K562 (cell line): Measurements from ENCODE around the gene CCDC167. TPM values are rescaled to one million over a fixed set of nuclear protein-coding genes. Genes with fewer than 3 reads are reported as not detected.
A peak's percentile ranks its signal among the peaks of the same experiment; 100 is the strongest.

ENCODE experiments used
- ATF7 ChIP-seq: fragments of 450-650 bp; IDR thresholded peaks from 2 replicates; pipeline ENCODE4 v1.7.1; 2014; ENCODE audit warnings: mild to moderate bottlenecking, moderate library complexity
- CBX2 ChIP-seq: fragments of 200-600 bp; sonication (generic); IDR thresholded peaks from one replicate; pipeline ENCODE4 v1.6.1; 2012; ENCODE audit warnings: mild to moderate bottlenecking, low read length, inconsistent platforms; ENCODE audit not compliant: insufficient read depth, poor library complexity, severe bottlenecking
- CREM ChIP-seq: IDR thresholded peaks from 2 replicates; pipeline ENCODE4 v1.6.1; 2014; ENCODE audit warnings: antibody characterized with exemption, low read depth
- FOS ChIP-seq: IDR thresholded peaks from 3 replicates; pipeline ENCODE4 v1.6.1; 2011; ENCODE audit not compliant: insufficient read length; ENCODE audit errors: extremely low read depth
- FOXJ2 ChIP-seq: fragments of 200-800 bp; sonication (Bioruptor generic); IDR thresholded peaks from 2 replicates; pipeline ENCODE4 v1.6.1; 2016; ENCODE audit warnings: missing genetic modification characterization, missing compliant biosample characterization
- HIVEP1 ChIP-seq: fragments of 250-450 bp; sonication (Bioruptor Pico); IDR thresholded peaks from 2 replicates; pipeline ENCODE4 v1.4.0; 2020; ENCODE audit warnings: mild to moderate bottlenecking
- MAFK ChIP-seq: IDR thresholded peaks from 2 replicates; pipeline ENCODE4 v1.6.1; 2011; ENCODE audit warnings: low read length, improper control_type of control experiment
- MYC ChIP-seq, 2 experiments: fragments of 250-450 bp in 1 of 2; sonication (Bioruptor Pico) in 1 of 2; IDR thresholded peaks; 2 replicates each; pipeline versions ENCODE4 v1.5.1 to v1.6.1; 2012 to 2021; ENCODE audit warnings: low read depth in 2 of 2, borderline replicate concordance in 1 of 2, improper control_type of control experiment in 1 of 2, low read length in 1 of 2, mild to moderate bottlenecking in 1 of 2, moderate library complexity in 1 of 2
- NCOA1 ChIP-seq: fragments of 450-650 bp; IDR thresholded peaks from 2 replicates; pipeline ENCODE4 v1.6.1; 2016; ENCODE audit warnings: low read depth
- PHF21A ChIP-seq: fragments of 450-650 bp; IDR thresholded peaks from 2 replicates; pipeline ENCODE4 v1.6.1; 2017; ENCODE audit warnings: low read depth, borderline replicate concordance
- PML ChIP-seq: IDR thresholded peaks from 2 replicates; pipeline ENCODE4 v1.6.1; 2012; ENCODE audit warnings: low read length, inconsistent platforms
- RBM25 ChIP-seq: fragments of 200-400 bp; formaldehyde crosslinking; IDR thresholded peaks from 2 replicates; pipeline ENCODE4 v1.6.1; 2018; ENCODE audit warnings: low read length, low read depth, moderate library complexity; ENCODE audit not compliant: severe bottlenecking
- RFX7 ChIP-seq: fragments of 250-450 bp; sonication (Bioruptor Pico); IDR thresholded peaks from 2 replicates; pipeline ENCODE4 v1.5.1; 2021; ENCODE audit warnings: mild to moderate bottlenecking
- SETDB1 ChIP-seq: IDR thresholded peaks from one replicate; pipeline ENCODE4 v1.6.1; 2012; ENCODE audit warnings: low read length, control low read depth, inconsistent platforms
- SREBF2 ChIP-seq: sonication (generic); formaldehyde crosslinking; IDR thresholded peaks from 2 replicates; pipeline ENCODE4 v1.4.0; 2020; ENCODE audit warnings: mild to moderate bottlenecking, missing genetic modification reagents
- STAG1 ChIP-seq: sonication (generic); formaldehyde crosslinking; IDR thresholded peaks from 2 replicates; pipeline ENCODE4 v1.5.0; 2020; ENCODE audit warnings: missing genetic modification reagents, borderline replicate concordance
- TAF7 ChIP-seq: fragments of 450-650 bp; IDR thresholded peaks from 2 replicates; pipeline ENCODE4 v1.6.1; 2016; ENCODE audit warnings: missing genetic modification characterization, missing compliant biosample characterization
- THAP12 ChIP-seq: fragments of 250-450 bp; sonication (Bioruptor Pico); IDR thresholded peaks from 2 replicates; pipeline ENCODE4 v1.9.0; 2021; ENCODE audit warnings: mild to moderate bottlenecking, inconsistent platforms
- ZBTB1 ChIP-seq: sonication (generic); formaldehyde crosslinking; IDR thresholded peaks from 2 replicates; pipeline ENCODE4 v1.8.1; 2023; ENCODE audit warnings: missing genetic modification reagents, low read depth, mild to moderate bottlenecking, borderline replicate concordance
- ZFP1 ChIP-seq: fragments of 450-650 bp; formaldehyde crosslinking; IDR thresholded peaks from 2 replicates; pipeline ENCODE4 v1.4.0; 2020; ENCODE audit warnings: mild to moderate bottlenecking, mixed read lengths
- ZKSCAN1 ChIP-seq: fragments of 150-350 bp; IDR thresholded peaks from 2 replicates; pipeline ENCODE4 v1.6.1; 2016; ENCODE audit warnings: low read depth, low read length
- ZNF212 ChIP-seq: fragments of 450-650 bp; formaldehyde crosslinking; IDR thresholded peaks from 2 replicates; pipeline ENCODE4 v1.4.0; 2020; ENCODE audit warnings: mild to moderate bottlenecking
- ZNF551 ChIP-seq: fragments of 250-450 bp; sonication (Bioruptor Pico); IDR thresholded peaks from 2 replicates; pipeline ENCODE4 v1.5.0; 2021; ENCODE audit warnings: mild to moderate bottlenecking, moderate library complexity
- ZNF75A ChIP-seq: fragments of 450-650 bp; formaldehyde crosslinking; IDR thresholded peaks from 2 replicates; pipeline ENCODE4 v1.4.0; 2020; ENCODE audit warnings: mild to moderate bottlenecking
- polyA plus RNA-seq, 8 experiments: library from polyadenylated mRNA; depleted of rRNA in 4 of 8; stranded (reverse) in 5 of 8; unstranded in 3 of 8; fragments of >200 nt; fragmentation: Nextera tagmentation in 2 of 8; fragmentation: Illumina TruSeq in 1 of 8; extraction: Ambion mirVana in 2 of 8; extraction: Trizol in 1 of 8; gene quantifications; 2 replicates each; pipeline versions ENCODE4 v1.2.1 to v1.2.3, GENCODE V29; 2011 to 2014; ENCODE audit warnings: inconsistent platforms in 1 of 8, missing spikeins in 1 of 8
- total RNA-seq, 7 experiments: library from RNA; depleted of rRNA in 6 of 7; stranded (reverse); fragments of >200 nt in 6 of 7; fragmentation: Illumina TruSeq in 2 of 7; extraction: Trizol in 2 of 7; gene quantifications; 2 replicates each; pipeline versions ENCODE4 v1.2.1 to v1.2.3, GENCODE V29; 2011 to 2021; ENCODE audit warnings: low replicate concordance in 1 of 7
- TF ChIP-seq, protein P1 (sequence below): fragments of 200-400 bp; formaldehyde crosslinking; IDR thresholded peaks from 2 replicates; pipeline ENCODE4 v1.6.1; 2017; ENCODE audit warnings: mild to moderate bottlenecking, low read depth, low read length, moderate library complexity

The CCDC167 gene
- total and polyA plus RNA-seq, 9 of the 15 experiments (the other 6 are each of a cell fraction or from before 2014, with no cell fraction given) = 26.0 to 114 (median 45.2) TPM

DNA sequence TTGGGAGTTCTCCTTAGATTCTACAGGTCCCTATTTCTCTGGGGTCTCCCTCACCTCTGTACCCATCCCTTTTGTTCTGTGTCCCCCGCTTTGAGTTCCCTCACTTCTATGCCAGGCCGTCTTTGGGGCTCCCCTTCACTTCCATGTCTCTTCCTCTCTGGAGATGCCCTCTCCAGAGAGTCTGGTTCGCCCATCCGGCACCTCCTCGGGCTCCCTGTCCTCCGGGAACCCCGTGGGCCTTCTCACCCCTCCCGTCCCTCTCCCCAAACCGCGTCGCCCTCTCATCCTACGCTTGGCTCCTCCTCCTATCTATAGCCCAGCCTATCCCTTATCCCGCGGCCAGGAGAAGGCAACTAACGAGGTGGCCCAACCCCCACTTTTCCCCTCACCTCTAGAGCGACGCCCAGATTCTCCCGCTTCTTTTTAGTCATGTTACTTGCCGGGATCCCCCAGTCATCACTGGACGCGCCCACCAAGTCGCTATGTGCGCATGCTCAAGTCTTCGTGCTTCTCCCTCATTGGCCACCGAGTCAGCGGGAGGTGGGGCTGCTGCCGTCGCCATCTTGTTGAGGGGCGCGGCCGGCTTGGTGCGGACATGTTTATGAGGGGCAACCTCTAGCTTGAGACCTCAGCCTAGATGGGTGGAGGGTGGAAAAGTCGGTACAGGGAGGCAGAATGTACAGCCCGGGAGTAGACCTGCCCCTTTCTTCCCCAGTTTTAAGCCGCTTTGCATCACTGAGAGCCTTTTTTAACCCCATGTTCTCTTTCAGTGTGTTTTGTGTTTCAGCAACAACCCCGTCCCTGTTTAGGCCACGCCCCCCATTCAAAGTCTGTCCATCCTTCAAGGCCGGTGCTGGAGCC, at the start of gene CCDC167 (continued):
- TF ChIP-seq PHF21A (peak; percentile 62), ZNF75A (CRISPR knock-in tag) (no peak), HIVEP1 (CRISPR knock-in tag) (no peak), SREBF2 (CRISPR knock-in tag) (no peak), ZNF551 (CRISPR knock-in tag) (no peak), CREM (peak; percentile 92), RBM25 (no peak), FOXJ2 (no peak), MYC (IDR thresholded peaks at IDR 0.05; ENCODE audit: low read depth, low read length) (peak; percentile 31; the same call in 1 of the 2 replicates), MYC (CRISPR knock-in tag; IDR thresholded peaks at IDR 0.05; ENCODE audit: borderline replicate concordance, low read depth) (0 out of 2 replicates have a peak, but pooled peaks have one; percentile 26), ZBTB1 (CRISPR knock-in tag) (no peak), NCOA1 (no peak), ATF7 (peak; percentile 89), STAG1 (CRISPR knock-in tag) (no peak), ZFP1 (CRISPR knock-in tag) (no peak), RFX7 (CRISPR knock-in tag) (no peak), MAFK (peak; percentile 10; the same call in 1 of the 2 replicates), ZNF212 (CRISPR knock-in tag) (no peak), FOS (peak; percentile 42), CBX2 (no peak), ZKSCAN1 (no peak), TAF7 (tag) (no peak), SETDB1 (no peak), THAP12 (CRISPR knock-in tag) (no peak), PML (peak; percentile 47; the same call in 1 of the 2 replicates)
- TF ChIP-seq, protein P1, sequence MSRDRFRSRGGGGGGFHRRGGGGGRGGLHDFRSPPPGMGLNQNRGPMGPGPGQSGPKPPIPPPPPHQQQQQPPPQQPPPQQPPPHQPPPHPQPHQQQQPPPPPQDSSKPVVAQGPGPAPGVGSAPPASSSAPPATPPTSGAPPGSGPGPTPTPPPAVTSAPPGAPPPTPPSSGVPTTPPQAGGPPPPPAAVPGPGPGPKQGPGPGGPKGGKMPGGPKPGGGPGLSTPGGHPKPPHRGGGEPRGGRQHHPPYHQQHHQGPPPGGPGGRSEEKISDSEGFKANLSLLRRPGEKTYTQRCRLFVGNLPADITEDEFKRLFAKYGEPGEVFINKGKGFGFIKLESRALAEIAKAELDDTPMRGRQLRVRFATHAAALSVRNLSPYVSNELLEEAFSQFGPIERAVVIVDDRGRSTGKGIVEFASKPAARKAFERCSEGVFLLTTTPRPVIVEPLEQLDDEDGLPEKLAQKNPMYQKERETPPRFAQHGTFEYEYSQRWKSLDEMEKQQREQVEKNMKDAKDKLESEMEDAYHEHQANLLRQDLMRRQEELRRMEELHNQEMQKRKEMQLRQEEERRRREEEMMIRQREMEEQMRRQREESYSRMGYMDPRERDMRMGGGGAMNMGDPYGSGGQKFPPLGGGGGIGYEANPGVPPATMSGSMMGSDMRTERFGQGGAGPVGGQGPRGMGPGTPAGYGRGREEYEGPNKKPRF = no peak
